Endothelial cell of umbilical vein (primary cell): ENCODE data around the gene MIGA2. TPM values are rescaled to one million over a fixed set of nuclear protein-coding genes. Genes with fewer than 3 reads are reported as not detected.

Experiments used
- BruUV-seq: library from RNA; stranded (reverse); fragments of 400-500 nt; replicated peaks from 2 replicates; lab custom pipeline; 2021; lab: Mats Ljungman, UMichigan
- CTCF ChIA-PET: fragments of 300-600, 350-600 bp; sonication (Branson Sonifier 250); formaldehyde crosslinking; loops from one replicate; lab custom pipeline; 2021; ENCODE audit warnings: antibody characterized with exemption, inconsistent platforms; lab: Charles Lee
- POLR2A ChIA-PET: fragments of 300-600, 350-600 bp; sonication (Branson Sonifier 250); formaldehyde crosslinking; loops from one replicate; lab custom pipeline; 2021; ENCODE audit warnings: antibody characterized with exemption, inconsistent platforms; lab: Charles Lee
- DNase-seq: peaks from one replicate; pipeline ENCODE4 v3.0.0-alpha.2; 2011; ENCODE audit warnings: low read depth, low spot score
- FAIRE-seq: peaks from 2 replicates; lab custom pipeline; 2011; peaks lifted over from hg19 to GRCh38; lab: Jason Lieb, UNC
- H2AFZ ChIP-seq: 2 replicates; pipeline ENCODE4 v1.6.0; 2012; ENCODE audit warnings: low read depth, low read length, control low read depth, inconsistent platforms
- H3K27ac ChIP-seq: 2 replicates; pipeline ENCODE4 v1.5.1; 2011; ENCODE audit warnings: low read depth, mild to moderate bottlenecking, control low read depth, low read length, moderate library complexity; ENCODE audit not compliant: insufficient read depth
- H3K27me3 ChIP-seq, 2 experiments: 2 replicates each; pipeline versions ENCODE4 v1.6.0 to v1.6.1; 2011; ENCODE audit warnings: low read length in 2 of 2, mixed read lengths in 1 of 2; ENCODE audit not compliant: control insufficient read depth in 2 of 2, insufficient read depth in 2 of 2
- H3K36me3 ChIP-seq, 2 experiments: 2 replicates in 1 of 2; 3 replicates in 1 of 2; pipeline ENCODE4 v1.5.1; 2011; ENCODE audit warnings: low read length in 2 of 2, mild to moderate bottlenecking in 1 of 2, moderate library complexity in 1 of 2; ENCODE audit not compliant: control insufficient read depth in 2 of 2, insufficient read depth in 2 of 2; ENCODE audit errors: extremely low read depth in 1 of 2
- H3K4me1 ChIP-seq: 3 replicates; pipeline ENCODE4 v1.5.1; 2011; ENCODE audit warnings: mild to moderate bottlenecking, low read length; ENCODE audit not compliant: control insufficient read depth, insufficient read depth; ENCODE audit errors: extremely low read depth
- H3K4me2 ChIP-seq: 2 replicates; pipeline ENCODE4 v1.6.1; 2011; ENCODE audit warnings: low read length, control low read depth, mixed read lengths; ENCODE audit not compliant: insufficient read depth
- H3K4me3 ChIP-seq, 3 experiments: fragments of 200-600 bp in 1 of 3; sonication (generic), shearing (Covaris generic) in 1 of 3; replicated peaks in 1 of 3; 2 replicates each; pipeline ENCODE4 v1.5.1; 2011 to 2016; ENCODE audit warnings: control low read depth in 3 of 3, low read length in 3 of 3, mild to moderate bottlenecking in 2 of 3, inconsistent platforms in 1 of 3, low read depth in 1 of 3, moderate library complexity in 1 of 3; ENCODE audit not compliant: insufficient read depth in 1 of 3
- H3K79me2 ChIP-seq: 2 replicates; pipeline ENCODE4 v1.6.0; 2012; ENCODE audit warnings: low read length, inconsistent platforms; ENCODE audit not compliant: control insufficient read depth, insufficient read depth
- H3K9ac ChIP-seq: replicated peaks from 2 replicates; pipeline ENCODE3; 2011; ENCODE audit warnings: low read length, control low read depth; ENCODE audit not compliant: insufficient read depth; ENCODE audit errors: extremely low read depth
- H3K9me1 ChIP-seq: replicated peaks from 3 replicates; pipeline ENCODE4 v1.6.0; 2011; ENCODE audit warnings: mild to moderate bottlenecking, low read length; ENCODE audit not compliant: control insufficient read depth, insufficient read depth; ENCODE audit errors: extremely low read depth
- H3K9me3 ChIP-seq: replicated peaks from 2 replicates; pipeline ENCODE4 v1.5.1; 2012; ENCODE audit warnings: low read length, inconsistent platforms; ENCODE audit not compliant: control insufficient read depth, insufficient read depth
- H4K20me1 ChIP-seq: replicated peaks from 2 replicates; pipeline ENCODE3; 2011; ENCODE audit warnings: mild to moderate bottlenecking, low read length; ENCODE audit not compliant: control insufficient read depth, insufficient read depth; ENCODE audit errors: extremely low read depth
- EZH2 ChIP-seq: IDR thresholded peaks from 2 replicates; pipeline ENCODE4 v1.6.1; 2012; ENCODE audit warnings: borderline replicate concordance, low read depth, mild to moderate bottlenecking, moderate library complexity, low read length, inconsistent platforms; ENCODE audit not compliant: severe bottlenecking
- FOS ChIP-seq: IDR thresholded peaks from 2 replicates; pipeline ENCODE4 v1.6.1; 2011; ENCODE audit warnings: mild to moderate bottlenecking, low read length, moderate library complexity, borderline replicate concordance; ENCODE audit not compliant: insufficient read depth
- GATA2 ChIP-seq: IDR thresholded peaks from 2 replicates; pipeline ENCODE4 v1.7.0; 2011; ENCODE audit warnings: low read depth, mild to moderate bottlenecking, moderate library complexity, mixed read lengths, low read length; ENCODE audit not compliant: insufficient read length, insufficient read depth
- JUN ChIP-seq: IDR thresholded peaks from 2 replicates; pipeline ENCODE4 v1.6.1; 2011; ENCODE audit warnings: borderline replicate concordance, low read depth; ENCODE audit not compliant: insufficient read length, insufficient read depth
- MYC ChIP-seq: IDR thresholded peaks from one replicate; pipeline ENCODE4 v1.6.1; 2011; ENCODE audit warnings: mild to moderate bottlenecking, low read depth, low read length
- POLR2A ChIP-seq: IDR thresholded peaks from 2 replicates; pipeline ENCODE4 v1.6.1; 2012; ENCODE audit warnings: low read depth, mild to moderate bottlenecking, control low read depth, low read length
- POLR2AphosphoS5 ChIP-seq: IDR thresholded peaks from 2 replicates; pipeline ENCODE4 v1.6.1; 2012; ENCODE audit warnings: low read depth, mild to moderate bottlenecking, control low read depth, low read length, moderate library complexity; ENCODE audit not compliant: insufficient read depth
- dilution Hi-C: fragments of 300-500 bp; cut with MboI; formaldehyde crosslinking; loops from one replicate; pipeline ENCODE4 v1.15.0; 2019; ENCODE audit warnings: low sequenced_read_pairs; ENCODE audit not compliant: extremely low pct_ligation_motif_present
- intact Hi-C: fragments of 100-400 bp; cut with micrococcal nuclease; formaldehyde crosslinking; loops from one replicate; pipeline ENCODE4 v1.10.0; 2022
- polyA plus RNA-seq, 4 experiments: library from polyadenylated mRNA; depleted of rRNA in 3 of 4; stranded (reverse) in 3 of 4; unstranded in 1 of 4; fragments of >200 nt; gene quantifications; 2 replicates each; pipeline versions ENCODE4 v1.2.1 to v1.2.3, GENCODE V29; 2011 to 2012; ENCODE audit warnings: missing spikeins in 1 of 4
- total RNA-seq: library from RNA; stranded (reverse); gene quantifications from 2 replicates; pipeline ENCODE4 v1.2.3, GENCODE V29; 2021
- TF ChIP-seq, protein P1 (sequence below), 2 donors: IDR thresholded peaks; 1 replicate in 1 of 2; 2 replicates in 1 of 2; pipeline ENCODE4 v1.5.1; 2011; ENCODE audit warnings: low read length in 2 of 2, mild to moderate bottlenecking in 2 of 2, moderate library complexity in 2 of 2, control low read depth in 1 of 2, inconsistent platforms in 1 of 2, low read depth in 1 of 2; ENCODE audit not compliant: insufficient read depth in 1 of 2; ENCODE audit errors: extremely low read depth in 1 of 2
- TF ChIP-seq, protein P2 (sequence below): IDR thresholded peaks from 2 replicates; pipeline ENCODE4 v1.6.1; 2011; ENCODE audit not compliant: insufficient read depth, insufficient read length

Gene MIGA2
- total and polyA plus RNA-seq, 2 donors (not counting 3 experiments of a cell fraction or from before 2014, with no cell fraction given) = 27.7 to 28.0 TPM

DNA sequence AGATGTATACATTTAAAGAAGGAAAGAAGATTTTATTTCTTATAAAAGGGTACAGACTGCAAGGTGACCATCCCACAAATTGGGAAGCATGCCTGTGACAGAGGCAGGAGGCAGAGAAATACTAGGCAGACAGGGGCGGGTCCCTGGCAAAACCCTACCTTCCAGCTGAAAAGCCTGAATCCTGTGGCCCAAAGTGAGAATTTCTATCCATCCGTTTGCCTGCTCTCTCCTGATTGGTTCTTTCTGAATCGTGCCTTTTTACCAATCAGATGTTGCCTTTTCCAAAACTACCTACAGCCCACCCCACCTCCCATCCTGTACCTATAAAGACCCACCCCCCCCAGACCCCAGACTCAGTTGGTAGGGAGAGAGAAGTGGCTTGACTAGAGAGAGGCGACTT, 4.9 kb upstream of the MIGA2 start:
- Histone ChIP-seq H3K4me1 (peaks cover 10% of the 10 kb centered on the region), H3K9me3 (no peaks in the 10 kb centered on the region), H3K4me2 (no peak overlapping the region), H2AFZ (no peak overlapping the region), H3K9ac (no peak overlapping the region), H3K9me1 (no peaks in the 10 kb centered on the region), H3K36me3 (no peaks in the 10 kb centered on the region), H3K4me3 (no peak overlapping the region), H3K79me2 (peaks cover 13% of the 10 kb centered on the region), H4K20me1 (no peaks in the 10 kb centered on the region), H3K27ac (no peak overlapping the region), H3K27me3 (no peaks in the 10 kb centered on the region)
- dilution Hi-C loops (no loop called here), intact Hi-C loops (no loop called here)
- ChIA-PET POLR2A (no interaction called here), CTCF (no interaction called here)
- TF ChIP-seq FOS (no peak), POLR2A (no peak), MYC (no peak), EZH2 (no peak), JUN (no peak), GATA2 (no peak), POLR2AphosphoS5 (no peak)
- TF ChIP-seq, protein P1, sequence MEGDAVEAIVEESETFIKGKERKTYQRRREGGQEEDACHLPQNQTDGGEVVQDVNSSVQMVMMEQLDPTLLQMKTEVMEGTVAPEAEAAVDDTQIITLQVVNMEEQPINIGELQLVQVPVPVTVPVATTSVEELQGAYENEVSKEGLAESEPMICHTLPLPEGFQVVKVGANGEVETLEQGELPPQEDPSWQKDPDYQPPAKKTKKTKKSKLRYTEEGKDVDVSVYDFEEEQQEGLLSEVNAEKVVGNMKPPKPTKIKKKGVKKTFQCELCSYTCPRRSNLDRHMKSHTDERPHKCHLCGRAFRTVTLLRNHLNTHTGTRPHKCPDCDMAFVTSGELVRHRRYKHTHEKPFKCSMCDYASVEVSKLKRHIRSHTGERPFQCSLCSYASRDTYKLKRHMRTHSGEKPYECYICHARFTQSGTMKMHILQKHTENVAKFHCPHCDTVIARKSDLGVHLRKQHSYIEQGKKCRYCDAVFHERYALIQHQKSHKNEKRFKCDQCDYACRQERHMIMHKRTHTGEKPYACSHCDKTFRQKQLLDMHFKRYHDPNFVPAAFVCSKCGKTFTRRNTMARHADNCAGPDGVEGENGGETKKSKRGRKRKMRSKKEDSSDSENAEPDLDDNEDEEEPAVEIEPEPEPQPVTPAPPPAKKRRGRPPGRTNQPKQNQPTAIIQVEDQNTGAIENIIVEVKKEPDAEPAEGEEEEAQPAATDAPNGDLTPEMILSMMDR (IDR thresholded peaks at IDR 0.05; ENCODE audit: extremely low read depth in 1 of 2, insufficient read depth in 1 of 2, low read depth in 1 of 2, low read length in 2 of 2) = no peak
- TF ChIP-seq, protein P2, sequence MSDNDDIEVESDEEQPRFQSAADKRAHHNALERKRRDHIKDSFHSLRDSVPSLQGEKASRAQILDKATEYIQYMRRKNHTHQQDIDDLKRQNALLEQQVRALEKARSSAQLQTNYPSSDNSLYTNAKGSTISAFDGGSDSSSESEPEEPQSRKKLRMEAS = no peak
- DNase-seq (no peak), FAIRE-seq (no peak)
- no TSS peak for BruUV-seq
